A549 (cell line): Measurements from ENCODE around the gene B4GALT6. TPM values are rescaled to one million over a fixed set of nuclear protein-coding genes. Genes with fewer than 3 reads are reported as not detected.

Experiments used
- ATAC-seq, 2 experiments: fragments of 200-7000 bp in 1 of 2; fragments of >200 bp in 1 of 2; cut with Nextera tagmentation in 1 of 2; cut with Tn5 transposase in 1 of 2; 3 replicates each; pipeline versions ENCODE4 v1.8.0 to v1.9.1; 2018 to 2020; ENCODE audit warnings: mild to moderate bottlenecking in 1 of 2, moderate library complexity in 1 of 2
- CTCF ChIA-PET: fragments of 300-600 bp; sonication (Branson Sonifier 250); formaldehyde crosslinking; extraction: SDS; loops from one replicate; lab custom pipeline; 2021; ENCODE audit warnings: antibody characterized with exemption, inconsistent platforms; lab: Yijun Ruan, JAX
- POLR2A ChIA-PET: fragments of 350-600 bp; formaldehyde crosslinking; extraction: SDS; loops from one replicate; lab custom pipeline; 2021; ENCODE audit warnings: antibody characterized with exemption, inconsistent platforms; lab: Yijun Ruan, JAX
- DNase-seq, 2 experiments: peaks; one replicate each; pipeline versions ENCODE4 v3.0.0 to v3.0.0-alpha.2; 2011 to 2016; ENCODE audit warnings: low read depth in 1 of 2, low spot score in 1 of 2
- FAIRE-seq: peaks from 2 replicates; lab custom pipeline; 2011; peaks lifted over from hg19 to GRCh38; lab: Jason Lieb, UNC
- H3K27ac ChIP-seq, 2 experiments: fragments of >200 bp; sonication (Bioruptor Twin); formaldehyde crosslinking; 3 replicates each; pipeline ENCODE4 v1.5.1; 2016 to 2017
- H3K4me1 ChIP-seq: fragments of >200 bp; sonication (Bioruptor Twin); formaldehyde crosslinking; 3 replicates; pipeline ENCODE4 v1.6.1; 2016
- H3K4me2 ChIP-seq: fragments of >200 bp; sonication (Bioruptor Twin); formaldehyde crosslinking; 3 replicates; pipeline ENCODE4 v1.6.1; 2016
- H3K4me3 ChIP-seq: fragments of >200 bp; sonication (Bioruptor Twin); formaldehyde crosslinking; 3 replicates; pipeline ENCODE4 v1.5.1; 2016
- H3K9me3 ChIP-seq: fragments of >200 bp; sonication (Bioruptor Twin); formaldehyde crosslinking; 3 replicates; pipeline ENCODE4 v1.6.1; 2016
- CBX2 ChIP-seq: fragments of 200-600 bp; sonication (generic); IDR thresholded peaks from 2 replicates; pipeline ENCODE4 v1.6.1; 2016; ENCODE audit warnings: low read depth, mild to moderate bottlenecking, borderline replicate concordance
- CHD2 ChIP-seq: fragments of 150-350 bp; IDR thresholded peaks from 2 replicates; pipeline ENCODE4 v1.6.1; 2014; ENCODE audit warnings: low read length; ENCODE audit not compliant: partially characterized antibody
- EHF ChIP-seq: fragments of 250-450 bp; sonication (Bioruptor Pico); IDR thresholded peaks from 2 replicates; pipeline ENCODE4 v1.5.0; 2020; ENCODE audit warnings: mild to moderate bottlenecking
- FOSB ChIP-seq: fragments of 250-450 bp; sonication (Bioruptor Pico); IDR thresholded peaks from 2 replicates; pipeline ENCODE4 v1.5.0; 2020; ENCODE audit warnings: mild to moderate bottlenecking, moderate library complexity
- HDAC2 ChIP-seq: fragments of 200-600 bp; sonication (generic); IDR thresholded peaks from 2 replicates; pipeline ENCODE4 v1.6.1; 2016
- HEYL ChIP-seq: fragments of 250-450 bp; sonication (Bioruptor Pico); IDR thresholded peaks from 2 replicates; pipeline ENCODE4 v1.8.0; 2021; ENCODE audit warnings: mild to moderate bottlenecking, moderate library complexity
- HOXA7 ChIP-seq: fragments of 250-450 bp; sonication (Bioruptor Pico); IDR thresholded peaks from 2 replicates; pipeline ENCODE4 v1.5.0; 2020; ENCODE audit warnings: mild to moderate bottlenecking, moderate library complexity
- JUNB ChIP-seq: fragments of >200 bp; sonication (Bioruptor Twin); formaldehyde crosslinking; IDR thresholded peaks from 2 replicates; pipeline ENCODE4 v1.6.1; 2016
- KDM1A ChIP-seq: fragments of 200-600 bp; sonication (generic); IDR thresholded peaks from 2 replicates; pipeline ENCODE4 v1.6.1; 2016; ENCODE audit warnings: low read depth, mild to moderate bottlenecking
- KDM5A ChIP-seq: fragments of 200-600 bp; sonication (generic); IDR thresholded peaks from 2 replicates; pipeline ENCODE4 v1.6.1; 2016; ENCODE audit warnings: antibody characterized with exemption, mild to moderate bottlenecking
- MYC ChIP-seq: IDR thresholded peaks from 2 replicates; pipeline ENCODE4 v1.6.1; 2012; ENCODE audit warnings: mild to moderate bottlenecking, inconsistent platforms, low read length, improper control_type of control experiment, borderline replicate concordance
- NFE2L2 ChIP-seq: fragments of 150-350 bp; conservative IDR thresholded peaks from 2 replicates; pipeline ENCODE4 v1.6.1; 2014; ENCODE audit warnings: low read length
- NPAS2 ChIP-seq: fragments of 250-450 bp; sonication (Bioruptor Pico); IDR thresholded peaks from 2 replicates; pipeline ENCODE4 v1.8.0; 2022; ENCODE audit warnings: mild to moderate bottlenecking, moderate library complexity, borderline replicate concordance
- PHF8 ChIP-seq: fragments of 200-600 bp; sonication (generic); IDR thresholded peaks from 2 replicates; pipeline ENCODE4 v1.6.1; 2016; ENCODE audit warnings: low read depth, mild to moderate bottlenecking, antibody characterized with exemption, moderate library complexity, borderline replicate concordance
- POLR2AphosphoS2 ChIP-seq: conservative IDR thresholded peaks from 2 replicates; pipeline ENCODE4 v1.6.1; 2012; ENCODE audit warnings: low read length, improper control_type of control experiment, inconsistent platforms
- RAD21 ChIP-seq, 2 experiments: fragments of >200 bp in 1 of 2; sonication (Bioruptor Twin) in 1 of 2; formaldehyde crosslinking in 1 of 2; IDR thresholded peaks in 1 of 2; conservative IDR thresholded peaks in 1 of 2; 2 replicates in 1 of 2; 3 replicates in 1 of 2; pipeline ENCODE4 v1.6.1; 2012 to 2018; ENCODE audit warnings: inconsistent platforms in 1 of 2
- RARB ChIP-seq: fragments of 250-450 bp; sonication (Bioruptor Pico); IDR thresholded peaks from 2 replicates; pipeline ENCODE4 v1.8.0; 2021; ENCODE audit warnings: mild to moderate bottlenecking, moderate library complexity
- RCOR1 ChIP-seq: fragments of 150-350 bp; IDR thresholded peaks from 2 replicates; pipeline ENCODE4 v1.6.1; 2014; ENCODE audit warnings: antibody characterized with exemption, low read length, low read depth
- SMC3 ChIP-seq: fragments of >200 bp; sonication (Bioruptor Twin); formaldehyde crosslinking; IDR thresholded peaks from 3 replicates; pipeline ENCODE4 v1.6.1; 2018; ENCODE audit warnings: inconsistent platforms
- TP53 ChIP-seq: fragments of 250-450 bp; sonication (Bioruptor Pico); IDR thresholded peaks from 2 replicates; pipeline ENCODE4 v1.5.0; 2021; ENCODE audit warnings: mild to moderate bottlenecking, moderate library complexity
- ZNF302 ChIP-seq: fragments of 250-450 bp; sonication (Bioruptor Pico); IDR thresholded peaks from 2 replicates; pipeline ENCODE4 v1.9.0; 2021; ENCODE audit warnings: inconsistent platforms, mild to moderate bottlenecking, moderate library complexity
- WGBS: methylation state at CpG from one replicate; pipeline ENCODE4 v1.1.6; 2017; ENCODE audit errors: missing lambda C conversion rate; 5-methylcytosine and 5-hydroxymethylcytosine counted together
- polyA plus RNA-seq, 4 experiments: library from polyadenylated mRNA; depleted of rRNA in 3 of 4; stranded (reverse); fragments of >200 nt; fragmentation: RNase III in 1 of 4; extraction: RNeasy Plus Mini Kit Qiagen cat#74134 plus additional on column Dnase treatment in 1 of 4; gene quantifications; 2 replicates in 3 of 4; 3 replicates in 1 of 4; pipeline ENCODE4 v1.2.3, GENCODE V29; 2011 to 2017
- TF ChIP-seq, protein P1 (sequence below): IDR thresholded peaks from 2 replicates; pipeline ENCODE4 v1.6.1; 2012
- TF ChIP-seq, protein P2 (sequence below): fragments of >200 bp; sonication (Bioruptor Twin); formaldehyde crosslinking; IDR thresholded peaks from 3 replicates; pipeline ENCODE4 v1.5.1; 2016
- TF ChIP-seq, protein P3 (sequence below): fragments of 250-450 bp; sonication (Bioruptor Pico); IDR thresholded peaks from 2 replicates; pipeline ENCODE4 v1.5.0; 2021; ENCODE audit warnings: mild to moderate bottlenecking, moderate library complexity, borderline replicate concordance

Gene B4GALT6
- polyA plus RNA-seq, 2 of the 4 experiments (the other 2 are of a cell fraction) = 7.1 to 12.8 TPM

DNA sequence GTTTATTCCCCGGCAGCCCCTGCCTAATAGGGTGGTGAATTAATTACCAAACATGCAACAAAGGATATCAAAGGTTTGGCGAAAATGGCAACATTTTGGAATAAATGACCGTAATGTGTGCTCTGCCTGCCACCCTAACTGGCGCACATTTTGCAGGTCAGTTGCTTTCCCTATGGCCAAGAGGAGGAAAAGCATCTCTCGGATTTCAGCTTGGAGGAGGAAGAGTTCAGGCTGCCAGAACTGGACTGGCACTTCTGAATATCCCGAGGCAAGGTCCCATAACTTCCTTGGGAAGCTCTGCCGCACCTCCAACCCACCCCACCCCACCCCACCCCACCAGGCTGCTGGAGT lies 39.2 kb upstream of the B4GALT6 start:
- WGBS = 58% methylated on average over 5 of the region's 7 CpGs
- H3K4me3 ChIP-seq = no peak overlapping the region
- CTCF ChIA-PET = interaction anchor here (1.0 to 2.7 kb wide), 12 partner anchors 8 to 166 kb away, joined by 3 to 17 read pairs (median 6); partner anchors contain the start of gene B4GALT6
- no peak overlapping the region for H3K4me2 ChIP-seq
- no peak overlapping the region for H3K27ac ChIP-seq
- no peak for DNase-seq
- FAIRE-seq = no peak
- no peaks in the 10 kb centered on the region for H3K9me3 ChIP-seq
- H3K4me1 ChIP-seq = no peaks in the 10 kb centered on the region
- POLR2A ChIA-PET = no interaction called here
- no peak for ATAC-seq
- TF ChIP-seq CBX2 (no peak), EHF (no peak), NFE2L2 (no peak)

GRCh38 chr18:31722369-31722957 lies 38.1 kb upstream of the B4GALT6 start:
- peak; percentile 56 to 62 for TF ChIP-seq RAD21 (conservative IDR thresholded peaks at IDR 0.05 in 1 of 2, IDR thresholded peaks at IDR 0.05 in 1 of 2)
- TF ChIP-seq, protein P1, sequence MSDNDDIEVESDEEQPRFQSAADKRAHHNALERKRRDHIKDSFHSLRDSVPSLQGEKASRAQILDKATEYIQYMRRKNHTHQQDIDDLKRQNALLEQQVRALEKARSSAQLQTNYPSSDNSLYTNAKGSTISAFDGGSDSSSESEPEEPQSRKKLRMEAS = no peak
- TF ChIP-seq SMC3 = peak; percentile 58
- TF ChIP-seq, protein P2, sequence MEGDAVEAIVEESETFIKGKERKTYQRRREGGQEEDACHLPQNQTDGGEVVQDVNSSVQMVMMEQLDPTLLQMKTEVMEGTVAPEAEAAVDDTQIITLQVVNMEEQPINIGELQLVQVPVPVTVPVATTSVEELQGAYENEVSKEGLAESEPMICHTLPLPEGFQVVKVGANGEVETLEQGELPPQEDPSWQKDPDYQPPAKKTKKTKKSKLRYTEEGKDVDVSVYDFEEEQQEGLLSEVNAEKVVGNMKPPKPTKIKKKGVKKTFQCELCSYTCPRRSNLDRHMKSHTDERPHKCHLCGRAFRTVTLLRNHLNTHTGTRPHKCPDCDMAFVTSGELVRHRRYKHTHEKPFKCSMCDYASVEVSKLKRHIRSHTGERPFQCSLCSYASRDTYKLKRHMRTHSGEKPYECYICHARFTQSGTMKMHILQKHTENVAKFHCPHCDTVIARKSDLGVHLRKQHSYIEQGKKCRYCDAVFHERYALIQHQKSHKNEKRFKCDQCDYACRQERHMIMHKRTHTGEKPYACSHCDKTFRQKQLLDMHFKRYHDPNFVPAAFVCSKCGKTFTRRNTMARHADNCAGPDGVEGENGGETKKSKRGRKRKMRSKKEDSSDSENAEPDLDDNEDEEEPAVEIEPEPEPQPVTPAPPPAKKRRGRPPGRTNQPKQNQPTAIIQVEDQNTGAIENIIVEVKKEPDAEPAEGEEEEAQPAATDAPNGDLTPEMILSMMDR = peak; percentile 64
- WGBS = 26% methylated on average over 7 of the region's 7 CpGs
- ChIA-PET CTCF (interaction anchor here (0.6 to 2.7 kb wide), 32 partner anchors 8 to 753 kb away, joined by 3 to 17 read pairs (median 4); partner anchors contain the start of gene B4GALT6), POLR2A (no interaction called here)
- no peak overlapping the region for H3K4me2 ChIP-seq
- ATAC-seq (peak; percentile 94 to 98), DNase-seq (peak; percentile 61 to 69), FAIRE-seq (no peak)
- 0 out of 3 replicates have a peak, but pooled peaks cover 3% of the 10 kb centered on the region for H3K9me3 ChIP-seq
- no peak overlapping the region for H3K27ac ChIP-seq
- H3K4me1 ChIP-seq = no peaks in the 10 kb centered on the region
- no peak overlapping the region for H3K4me3 ChIP-seq

DNA sequence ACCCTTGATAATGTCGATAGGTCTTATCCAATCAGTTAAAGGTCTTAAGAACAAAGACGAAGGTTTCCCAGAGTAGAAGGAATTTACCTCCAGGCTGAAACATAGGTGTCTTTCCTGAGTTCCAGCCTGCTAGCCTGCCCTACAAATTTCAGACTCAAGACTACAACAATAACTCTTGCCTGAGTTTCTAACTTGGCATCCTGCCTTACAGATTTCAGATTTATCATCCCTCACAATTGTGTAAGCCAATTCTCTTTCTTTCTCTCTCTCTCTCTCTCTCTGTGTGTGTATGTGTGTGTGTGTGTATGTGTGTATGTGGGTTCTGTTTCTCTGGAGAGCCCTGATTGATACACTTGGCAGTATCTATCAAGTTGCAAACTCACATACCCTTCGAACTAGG lies 37.2 kb upstream of the B4GALT6 start:
- WGBS = 54% methylated on average over 3 of the region's 3 CpGs
- no peak for FAIRE-seq
- ATAC-seq = no peak
- TF ChIP-seq NPAS2 (CRISPR knock-in tag) (no peak), JUNB (no peak), SMC3 (no peak), RCOR1 (no peak), HEYL (CRISPR knock-in tag) (no peak)
- Histone ChIP-seq H3K4me2 (no peak overlapping the region), H3K27ac (no peak overlapping the region), H3K9me3 (0 out of 3 replicates have a peak, but pooled peaks cover 3% of the 10 kb centered on the region), H3K4me1 (no peaks in the 10 kb centered on the region), H3K4me3 (no peak overlapping the region)
- POLR2A ChIA-PET = no interaction called here
- no peak for DNase-seq
- CTCF ChIA-PET = interaction anchor here (0.6 to 2.7 kb wide), 23 partner anchors 10 to 752 kb away, joined by 3 to 17 read pairs (median 4); no protein-coding TSS in a partner anchor

DNA sequence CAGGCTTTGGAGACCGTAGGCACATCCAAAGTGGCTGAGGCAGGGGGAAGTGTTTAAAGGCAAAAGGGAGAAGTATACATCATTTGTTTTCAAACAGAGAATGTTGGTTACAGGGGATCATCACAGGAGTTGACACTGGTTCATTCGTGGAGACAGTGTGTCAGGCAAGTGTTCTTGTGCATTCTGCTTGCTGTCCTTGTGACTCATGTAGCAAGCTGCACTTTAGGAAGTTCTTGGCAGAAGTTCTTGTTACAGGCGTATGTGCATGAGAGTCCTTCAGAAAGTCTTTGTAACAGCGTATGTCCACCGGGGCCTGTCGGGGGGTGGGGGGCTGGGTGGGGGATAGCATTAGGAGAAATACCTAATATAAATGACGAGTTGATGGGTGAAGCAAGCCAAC lies 36.5 kb upstream of the B4GALT6 start:
- FAIRE-seq (no peak), DNase-seq (no peak), ATAC-seq (no peak)
- TF ChIP-seq POLR2AphosphoS2 (no peak), EHF (no peak), TP53 (no peak), KDM1A (no peak), HDAC2 (no peak), KDM5A (no peak), FOSB (CRISPR knock-in tag) (no peak), HOXA7 (no peak), PHF8 (no peak), SMC3 (no peak), MYC (no peak), HEYL (CRISPR knock-in tag) (no peak), NFE2L2 (no peak), CHD2 (no peak), NPAS2 (CRISPR knock-in tag) (no peak), RARB (CRISPR knock-in tag) (no peak), ZNF302 (CRISPR knock-in tag) (no peak)
- TF ChIP-seq, protein P3, sequence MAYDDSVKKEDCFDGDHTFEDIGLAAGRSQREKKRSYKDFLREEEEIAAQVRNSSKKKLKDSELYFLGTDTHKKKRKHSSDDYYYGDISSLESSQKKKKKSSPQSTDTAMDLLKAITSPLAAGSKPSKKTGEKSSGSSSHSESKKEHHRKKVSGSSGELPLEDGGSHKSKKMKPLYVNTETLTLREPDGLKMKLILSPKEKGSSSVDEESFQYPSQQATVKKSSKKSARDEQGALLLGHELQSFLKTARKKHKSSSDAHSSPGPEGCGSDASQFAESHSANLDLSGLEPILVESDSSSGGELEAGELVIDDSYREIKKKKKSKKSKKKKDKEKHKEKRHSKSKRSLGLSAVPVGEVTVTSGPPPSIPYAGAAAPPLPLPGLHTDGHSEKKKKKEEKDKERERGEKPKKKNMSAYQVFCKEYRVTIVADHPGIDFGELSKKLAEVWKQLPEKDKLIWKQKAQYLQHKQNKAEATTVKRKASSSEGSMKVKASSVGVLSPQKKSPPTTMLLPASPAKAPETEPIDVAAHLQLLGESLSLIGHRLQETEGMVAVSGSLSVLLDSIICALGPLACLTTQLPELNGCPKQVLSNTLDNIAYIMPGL (CRISPR knock-in tag) = no peak
- 44% methylated on average over 4 of the region's 7 CpGs for WGBS
- Histone ChIP-seq H3K27ac (no peak overlapping the region), H3K4me3 (no peak overlapping the region), H3K4me2 (no peak overlapping the region), H3K4me1 (no peaks in the 10 kb centered on the region), H3K9me3 (0 out of 3 replicates have a peak, but pooled peaks cover 3% of the 10 kb centered on the region)
- ChIA-PET CTCF (interaction anchor here (0.9 to 1.3 kb wide), 2 partner anchors 30 to 156 kb away, joined by 3 read pairs; no protein-coding TSS in a partner anchor), POLR2A (no interaction called here)
